Bladder microvascular endothelial cell (primary cell): ENCODE data around the gene HAPLN2. TPM values are rescaled to one million over a fixed set of nuclear protein-coding genes. Genes with fewer than 3 reads are reported as not detected.

ENCODE experiments used
- total RNA-seq: library from RNA; depleted of rRNA; stranded (reverse); fragments of >200 nt; gene quantifications from 2 replicates; pipeline ENCODE4 v1.2.3, GENCODE V29; 2014

The HAPLN2 gene
- not detected in 2 replicates for total RNA-seq

GRCh38 chr1:156618853-156619581 is at the start of gene HAPLN2:
Gene HAPLN2 (plus strand): TSS chr1:156619415. CDS start chr1:156623491, 4,076 bp downstream.

GRCh38 chr1:156571919-156572662 is 47.1 kb upstream of the HAPLN2 start, which contains the start of gene IQGAP3:
Gene IQGAP3 (minus strand): TSS chr1:156572565. CDS start chr1:156572529, 36 bp downstream.

GRCh38 chr1:156579472-156579871 is 39.7 kb upstream of the HAPLN2 start, which contains the start of gene TTC24:
Gene TTC24 (plus strand): TSS chr1:156579723. CDS start chr1:156581365, 1,642 bp downstream.

GRCh38 chr1:156591432-156592157 is 27.6 kb upstream of the HAPLN2 start, which contains the start of gene NAXE:
Gene NAXE (plus strand): TSS chr1:156591776. CDS start chr1:156591805, 29 bp downstream.

GRCh38 chr1:156601122-156601830 is 17.9 kb upstream of the HAPLN2 start, which contains the start of gene GPATCH4:
Gene GPATCH4 (minus strand): TSS chr1:156601479.

GRCh38 chr1:156641761-156642264 is 22.6 kb downstream of the HAPLN2 start, which contains the start of gene BCAN:
Gene BCAN (plus strand): TSS chr1:156642117. CDS start chr1:156646055, 3,938 bp downstream.

Other genes with a start within 250 kb of the HAPLN2 start
- gene MEF2D, start 118.6 kb upstream of the HAPLN2 start, total RNA-seq: 4.7 and 11.6 TPM in 2 replicates
- gene IQGAP3, start 46.9 kb upstream of the HAPLN2 start, total RNA-seq: 17.2 and 21.5 TPM in 2 replicates
- gene TTC24, start 39.7 kb upstream of the HAPLN2 start, total RNA-seq: not detected in 2 replicates
- gene NAXE, start 27.6 kb upstream of the HAPLN2 start, total RNA-seq: 52.5 and 61.0 TPM in 2 replicates
- gene GPATCH4, start 17.9 kb upstream of the HAPLN2 start, total RNA-seq: 11.2 and 25.0 TPM in 2 replicates
- not detected in 2 replicates for gene BCAN, start 22.7 kb downstream of the HAPLN2 start, total RNA-seq
- gene NES, start 58.0 kb downstream of the HAPLN2 start, total RNA-seq: 81.5 and 125 TPM in 2 replicates
- gene CRABP2, start 86.2 kb downstream of the HAPLN2 start, total RNA-seq: not detected in 2 replicates
- gene METTL25B, start 109.1 kb downstream of the HAPLN2 start, total RNA-seq: 5.7 and 13.2 TPM in 2 replicates
- 4.4 and 9.9 TPM in 2 replicates for gene ISG20L2, start 109.4 kb downstream of the HAPLN2 start, total RNA-seq
- 38.3 and 49.1 TPM in 2 replicates for gene MRPL24, start 121.7 kb downstream of the HAPLN2 start, total RNA-seq
- gene HDGF, start 132.3 kb downstream of the HAPLN2 start, total RNA-seq: 155 and 276 TPM in 2 replicates
- 8.1 and 16.3 TPM in 2 replicates for gene PRCC, start 148.1 kb downstream of the HAPLN2 start, total RNA-seq
- gene SH2D2A, start 197.4 kb downstream of the HAPLN2 start, total RNA-seq: not detected in 2 replicates
- not detected in 2 replicates for gene INSRR, start 239.7 kb downstream of the HAPLN2 start, total RNA-seq
- 0.06 TPM in 1 of 2 replicates, not detected in the other for gene NTRK1, start 241.4 kb downstream of the HAPLN2 start, total RNA-seq